ENCODE measurements around the gene NPAS1.

NPAS1 gene

GRCh38 chr19:47089767-47090350 is 70.2 kb downstream of the NPAS1 start:
- no peak for DNase-seq

GRCh38 chr19:47093254-47093653 is 73.6 kb downstream of the NPAS1 start:
- no peak for DNase-seq

GRCh38 chr19:47093841-47094240 is 74.2 kb downstream of the NPAS1 start:
- DNase-seq = peak; percentile 41

- no peak for DNase-seq
Observed at GRCh38 chr19:47094557-47095475, 75.2 kb downstream of the NPAS1 start.

All from activated CD8-positive, alpha-beta memory T cell treated with anti-CD3 and anti-CD28 coated beads, Interleukin-2, amount 50 U/mL, for 4 hours (primary cell).